C4-2B (cell line): ENCODE measurements around the gene GAL.
A peak's percentile ranks its signal among the peaks of the same experiment; 100 is the strongest.

ENCODE experiments used
- H3K27ac ChIP-seq: fragments of 450-650 bp; 2 replicates; pipeline ENCODE4 v1.5.1; 2017
- ZFX ChIP-seq: fragments of 450-650 bp; IDR thresholded peaks from 2 replicates; pipeline ENCODE4 v1.6.1; 2017
- TF ChIP-seq, protein P1 (sequence below): fragments of 450-650 bp; conservative IDR thresholded peaks from 2 replicates; pipeline ENCODE4 v1.5.1; 2017; ENCODE audit warnings: mild to moderate bottlenecking

GAL gene

DNA sequence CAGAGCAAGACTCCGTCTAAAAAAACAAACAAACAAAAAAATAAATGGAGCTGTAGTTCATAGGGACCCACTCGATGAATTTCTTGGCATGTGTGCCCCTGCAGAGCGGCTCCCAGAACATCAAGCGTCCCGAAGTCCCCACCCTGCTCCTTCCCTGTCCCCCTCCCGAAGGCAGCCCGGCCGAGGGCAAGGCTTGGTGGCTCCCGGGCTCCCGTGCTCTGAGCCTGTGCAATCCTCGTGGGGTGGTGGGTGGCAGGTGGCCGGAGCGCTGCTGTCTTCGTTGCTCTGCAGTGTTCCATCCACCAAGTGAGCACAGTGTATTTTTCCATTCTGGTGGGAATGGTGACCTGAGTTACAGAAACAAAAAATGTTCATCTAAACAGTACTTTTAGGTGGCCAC, 33.5 kb upstream of the GAL start:
- H3K27ac ChIP-seq: no peak overlapping the region
- no peak for TF ChIP-seq ZFX

- peak overlapping the region; percentile 3; the same call in 1 of the 2 replicates for H3K27ac ChIP-seq
- TF ChIP-seq, protein P1, sequence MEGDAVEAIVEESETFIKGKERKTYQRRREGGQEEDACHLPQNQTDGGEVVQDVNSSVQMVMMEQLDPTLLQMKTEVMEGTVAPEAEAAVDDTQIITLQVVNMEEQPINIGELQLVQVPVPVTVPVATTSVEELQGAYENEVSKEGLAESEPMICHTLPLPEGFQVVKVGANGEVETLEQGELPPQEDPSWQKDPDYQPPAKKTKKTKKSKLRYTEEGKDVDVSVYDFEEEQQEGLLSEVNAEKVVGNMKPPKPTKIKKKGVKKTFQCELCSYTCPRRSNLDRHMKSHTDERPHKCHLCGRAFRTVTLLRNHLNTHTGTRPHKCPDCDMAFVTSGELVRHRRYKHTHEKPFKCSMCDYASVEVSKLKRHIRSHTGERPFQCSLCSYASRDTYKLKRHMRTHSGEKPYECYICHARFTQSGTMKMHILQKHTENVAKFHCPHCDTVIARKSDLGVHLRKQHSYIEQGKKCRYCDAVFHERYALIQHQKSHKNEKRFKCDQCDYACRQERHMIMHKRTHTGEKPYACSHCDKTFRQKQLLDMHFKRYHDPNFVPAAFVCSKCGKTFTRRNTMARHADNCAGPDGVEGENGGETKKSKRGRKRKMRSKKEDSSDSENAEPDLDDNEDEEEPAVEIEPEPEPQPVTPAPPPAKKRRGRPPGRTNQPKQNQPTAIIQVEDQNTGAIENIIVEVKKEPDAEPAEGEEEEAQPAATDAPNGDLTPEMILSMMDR: no peak
- no peak for TF ChIP-seq ZFX
Observed at GRCh38 chr11:68651208-68651984, 32.9 kb upstream of the GAL start.

DNA sequence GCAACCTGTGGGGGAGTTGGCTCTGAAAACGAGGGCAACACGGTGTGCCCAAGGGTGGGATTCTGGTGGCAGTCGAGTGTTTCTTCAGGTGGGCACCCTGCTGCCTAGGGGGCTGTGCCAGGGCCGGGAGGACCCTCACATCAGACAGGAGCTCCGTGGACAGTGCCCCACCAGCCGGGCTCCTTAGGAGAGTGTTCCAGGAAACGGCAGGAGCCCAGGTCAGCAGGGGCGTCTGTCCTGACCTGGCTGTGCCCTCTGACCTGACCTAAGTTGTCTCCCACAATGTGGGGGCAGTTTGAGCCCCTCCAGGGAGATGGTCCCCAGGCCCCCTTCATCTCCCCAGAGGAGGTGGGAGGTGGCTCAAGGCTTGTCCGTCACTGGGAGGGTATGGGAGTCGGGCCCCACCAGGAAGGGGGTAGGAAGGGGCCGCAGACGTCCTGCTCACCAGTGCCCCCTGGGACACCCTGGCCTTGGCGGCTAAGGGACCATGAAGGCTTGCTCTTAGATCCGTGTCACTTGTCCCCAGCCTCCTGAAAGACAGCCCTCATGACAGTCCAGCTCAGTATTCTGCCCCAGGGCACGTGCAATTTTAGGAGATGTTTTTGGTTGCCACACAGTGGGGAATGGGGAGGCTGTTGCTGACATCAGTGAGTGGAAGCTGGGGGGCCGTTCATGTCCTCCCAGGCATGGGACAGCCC, 32.2 kb upstream of the GAL start:
- H3K27ac ChIP-seq: peak overlapping the region; percentile 3; the same call in 1 of the 2 replicates
- TF ChIP-seq ZFX: no peak
- TF ChIP-seq, protein P1: no peak

- no peak for TF ChIP-seq ZFX
- TF ChIP-seq, protein P1: no peak
- no peak overlapping the region for H3K27ac ChIP-seq
Observed at GRCh38 chr11:68652683-68653156, 31.6 kb upstream of the GAL start.

DNA sequence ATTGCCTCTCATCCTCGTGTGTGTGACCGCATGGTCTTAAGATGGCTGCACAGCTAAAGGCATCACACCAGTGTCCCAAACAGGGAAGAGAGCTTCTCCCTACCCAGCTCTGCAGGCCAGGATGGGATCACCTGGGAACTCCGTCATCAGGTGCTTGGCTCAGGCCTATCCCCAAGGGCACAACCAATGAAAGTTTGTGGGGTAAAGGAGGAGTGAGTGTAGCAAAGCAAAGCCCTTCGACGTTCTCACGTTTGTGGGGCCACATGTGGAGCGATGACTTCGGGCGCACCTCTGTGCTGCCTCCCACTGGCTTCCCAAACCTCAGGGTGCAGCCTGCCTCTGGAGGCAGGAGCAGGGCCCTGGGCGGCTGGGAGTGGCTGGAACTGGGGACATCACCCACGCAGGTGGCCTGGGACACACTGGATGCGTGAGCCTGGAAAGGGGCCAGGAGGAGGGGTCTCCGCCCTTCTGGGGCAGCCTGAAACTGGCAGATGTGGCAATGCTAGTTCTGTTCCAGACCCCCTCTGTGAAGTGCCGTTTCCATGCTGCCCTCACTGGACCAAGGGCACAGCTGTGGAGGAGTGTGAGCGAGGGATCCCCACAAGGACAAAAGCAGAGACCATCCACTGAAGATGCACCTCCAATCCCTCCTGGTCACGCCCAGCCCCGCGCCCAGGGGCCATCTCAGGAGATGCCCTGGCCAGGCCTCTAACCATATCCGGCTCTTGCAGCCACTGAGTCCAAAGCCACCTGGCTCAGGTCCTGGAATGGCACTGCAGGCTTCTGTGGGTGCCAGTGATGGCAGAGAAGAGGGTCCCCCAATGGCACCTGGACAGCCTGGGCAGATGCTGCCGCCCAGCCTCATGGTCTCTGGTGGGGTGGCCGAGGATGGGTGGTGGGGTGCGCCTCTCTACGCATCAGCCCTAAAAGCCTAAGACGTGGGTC, 30.6 kb upstream of the GAL start:
- TF ChIP-seq, protein P1: no peak
- TF ChIP-seq ZFX: no peak
- no peak overlapping the region for H3K27ac ChIP-seq

GRCh38 chr11:68654978-68655377, 29.4 kb upstream of the GAL start:
- H3K27ac ChIP-seq: no peak overlapping the region
- TF ChIP-seq, protein P1: no peak
- no peak for TF ChIP-seq ZFX

- no peak for TF ChIP-seq ZFX
- TF ChIP-seq, protein P1: no peak
- no peak overlapping the region for H3K27ac ChIP-seq
Observed at GRCh38 chr11:68655406-68655805, 28.9 kb upstream of the GAL start.
